ENCODE data around the gene TSC1.
"Not testable (repeated sequence)": the region's sequence is repeated elsewhere in the genome, so short reads cannot be mapped to it uniquely, and the experiment has no call there.

The TSC1 gene

GRCh38 chr9:132975961-132976360 lies 31.5 kb upstream of the TSC1 start:
- DNase-seq = no peak

GRCh38 chr9:132973713-132974112 lies 29.3 kb upstream of the TSC1 start:
- DNase-seq = no peak

GRCh38 chr9:132973166-132973565 lies 28.8 kb upstream of the TSC1 start:
- no peak for DNase-seq

- DNase-seq = no peak
Observed at GRCh38 chr9:132970324-132971062, 26.1 kb upstream of the TSC1 start.

GRCh38 chr9:132969783-132970182 lies 25.4 kb upstream of the TSC1 start:
- no peak for DNase-seq

GRCh38 chr9:132967908-132968307 lies 23.5 kb upstream of the TSC1 start:
- not testable (repeated sequence) for DNase-seq

GRCh38 chr9:132965478-132965877 lies 21.1 kb upstream of the TSC1 start:
- DNase-seq = no peak

GRCh38 chr9:132961002-132961401 lies 16.6 kb upstream of the TSC1 start:
- no peak for DNase-seq

- DNase-seq = no peak
Observed at GRCh38 chr9:132957805-132958204, 13.4 kb upstream of the TSC1 start.

- no peak for DNase-seq
Observed at GRCh38 chr9:132955768-132956167, 11.4 kb upstream of the TSC1 start.

GRCh38 chr9:132955123-132955522 lies 10.7 kb upstream of the TSC1 start:
- no peak for DNase-seq

- no peak for DNase-seq
Observed at GRCh38 chr9:132949709-132950108, 5.3 kb upstream of the TSC1 start.

GRCh38 chr9:132948482-132949050 lies 4.2 kb upstream of the TSC1 start:
- DNase-seq = no peak

GRCh38 chr9:132947756-132948155 lies 3.3 kb upstream of the TSC1 start:
- no peak for DNase-seq

GRCh38 chr9:132946631-132947295 lies 2.3 kb upstream of the TSC1 start:
- DNase-seq = no peak

GRCh38 chr9:132946211-132946610 lies 1.8 kb upstream of the TSC1 start:
- DNase-seq = no peak

GRCh38 chr9:132945186-132946130 lies 1.0 kb upstream of the TSC1 start:
- no peak for DNase-seq

- no peak for DNase-seq
Observed at GRCh38 chr9:132943651-132944293, 644 bp downstream of the TSC1 start.

- DNase-seq = no peak
Observed at GRCh38 chr9:132942541-132943182, 1.8 kb downstream of the TSC1 start.

GRCh38 chr9:132939169-132939568 lies 5.2 kb downstream of the TSC1 start:
- no peak for DNase-seq

- DNase-seq = no peak
Observed at GRCh38 chr9:132937463-132937901, 6.9 kb downstream of the TSC1 start.

GRCh38 chr9:132935026-132935425 lies 9.4 kb downstream of the TSC1 start:
- no peak for DNase-seq
